SW 1271 (cell line): ENCODE results near the gene RHEB.

Source experiments
- DNase-seq, 2 experiments: peaks; one replicate each; lab custom pipeline; 2025; lab: John Stamatoyannopoulos, UW

The RHEB gene

DNA sequence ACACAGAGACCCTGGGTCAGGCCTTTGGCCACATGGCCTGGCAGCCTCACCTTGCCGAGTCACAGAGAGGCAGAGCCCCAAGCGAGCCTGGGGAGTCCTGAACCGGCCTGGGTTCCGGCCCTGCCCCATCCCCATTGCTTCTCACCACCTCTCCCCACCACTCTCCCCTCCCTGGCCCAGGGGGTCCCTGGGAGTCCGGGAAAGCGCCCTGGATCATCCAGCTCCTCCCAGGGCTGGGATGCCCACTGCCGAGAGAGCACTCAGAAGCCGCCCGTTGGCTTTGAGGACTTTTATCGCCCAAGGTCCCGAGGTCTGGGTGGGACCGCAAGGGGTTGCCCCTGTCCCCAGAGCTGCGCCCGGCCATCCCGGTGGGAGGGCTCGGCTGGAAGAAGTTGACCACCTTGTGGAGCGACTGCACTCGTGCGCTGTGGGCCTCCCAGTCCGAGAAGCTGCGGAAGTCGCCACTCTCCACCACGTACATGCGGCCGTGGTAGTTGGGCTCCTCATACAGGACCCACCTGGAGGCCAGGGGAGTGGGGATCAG lies 87.9 kb downstream of the RHEB start:
- DNase-seq = no peak

DNA sequence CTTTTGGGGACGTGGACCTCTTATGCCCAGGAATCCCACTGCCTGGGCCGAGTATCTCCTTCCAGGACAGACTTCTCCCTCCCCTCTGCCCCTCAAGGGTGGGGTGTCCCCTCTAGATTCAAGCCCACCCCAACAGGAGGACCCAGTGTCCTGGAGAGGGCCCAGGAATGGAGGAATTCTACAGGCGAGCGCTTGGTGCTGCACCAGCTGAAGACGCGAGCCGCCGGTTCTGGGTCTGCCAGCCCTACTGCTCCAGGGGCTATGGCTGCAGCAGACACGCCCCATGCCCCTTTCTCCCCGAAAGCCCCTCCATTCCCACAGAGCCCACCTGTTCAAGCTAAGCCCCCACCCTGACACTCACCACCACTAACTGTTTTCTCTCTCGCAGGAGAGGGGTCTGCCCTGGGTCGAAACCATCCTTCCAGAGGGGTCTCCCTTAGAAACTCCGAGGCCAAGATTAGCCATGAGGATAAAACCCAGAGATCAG lies 88.4 kb downstream of the RHEB start:
- no peak for DNase-seq

DNA sequence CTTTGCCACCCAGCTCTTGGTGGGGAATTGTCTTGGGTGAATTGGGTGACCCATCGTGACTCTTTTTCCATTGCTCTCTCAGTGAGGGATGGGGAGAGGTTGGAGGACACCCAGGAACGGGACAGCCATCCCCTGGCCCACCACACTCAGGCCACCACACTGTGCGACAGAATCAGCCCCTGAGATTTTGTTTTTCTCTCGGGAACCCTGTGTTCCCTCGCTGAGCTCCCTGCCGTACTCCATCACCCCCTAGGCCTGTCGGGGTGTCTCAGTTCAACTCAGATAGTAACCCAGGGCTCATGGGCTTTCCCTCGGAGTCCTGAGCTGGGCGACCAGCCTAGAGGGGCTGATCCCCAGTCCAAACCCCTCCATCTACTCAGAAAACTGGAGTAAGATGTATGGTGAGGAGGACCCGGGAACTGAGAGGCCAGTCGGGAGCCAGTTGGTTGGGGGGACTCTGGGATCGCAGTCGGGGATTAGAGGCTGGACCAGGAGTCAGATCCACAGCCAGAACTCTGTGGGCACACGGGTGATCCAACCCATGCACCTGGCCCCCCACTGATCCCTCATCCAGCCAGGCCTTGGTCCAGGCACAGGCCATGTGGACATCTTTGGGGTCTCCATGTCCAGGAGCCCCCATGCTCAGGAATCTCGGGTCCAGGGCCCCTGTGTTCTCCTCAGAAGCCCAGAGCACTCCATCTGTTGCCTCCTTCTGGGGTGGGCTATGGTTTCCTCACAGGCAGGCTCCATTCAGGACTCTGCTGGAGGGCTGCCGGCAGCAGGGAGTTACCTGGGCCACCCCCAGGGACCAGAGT lies 89.1 kb downstream of the RHEB start:
- no peak for DNase-seq

DNA sequence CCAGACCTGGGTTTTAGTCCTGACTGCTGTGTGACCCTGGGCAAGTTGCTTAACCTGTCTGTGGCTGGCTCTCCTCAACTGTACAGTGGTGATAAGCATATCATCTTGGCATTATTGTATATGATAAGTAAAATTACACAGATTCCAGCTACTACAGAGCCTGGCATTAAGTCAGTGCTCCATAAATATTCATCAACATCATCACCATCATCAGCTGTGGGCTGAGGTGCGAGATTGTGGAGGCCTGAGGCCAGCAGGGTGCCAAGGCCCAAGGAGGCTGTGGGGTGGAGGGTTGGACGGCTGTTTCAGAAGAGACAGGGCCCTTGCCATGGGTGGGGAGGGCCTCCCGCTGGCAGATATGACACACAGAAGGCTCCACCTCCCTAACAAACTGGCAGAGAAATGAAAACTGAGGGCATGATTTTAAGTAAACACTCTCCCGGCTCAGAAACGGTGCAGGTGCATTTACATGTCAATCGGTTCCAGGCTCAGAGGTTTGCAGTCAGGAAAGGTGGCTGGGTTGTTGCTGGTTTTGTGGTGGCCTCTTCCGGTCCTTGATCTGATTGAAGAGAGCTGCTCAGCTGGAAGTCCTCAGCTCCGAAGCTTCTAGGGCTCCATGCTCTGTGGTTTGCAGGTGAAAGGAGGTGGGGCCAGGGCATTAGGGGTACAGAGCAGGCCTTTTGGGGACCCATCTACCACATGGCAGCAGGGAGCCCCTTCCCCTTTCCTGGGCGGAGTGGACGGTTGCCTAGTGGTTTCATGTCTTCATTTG lies 89.9 kb downstream of the RHEB start:
- no peak for DNase-seq

DNA sequence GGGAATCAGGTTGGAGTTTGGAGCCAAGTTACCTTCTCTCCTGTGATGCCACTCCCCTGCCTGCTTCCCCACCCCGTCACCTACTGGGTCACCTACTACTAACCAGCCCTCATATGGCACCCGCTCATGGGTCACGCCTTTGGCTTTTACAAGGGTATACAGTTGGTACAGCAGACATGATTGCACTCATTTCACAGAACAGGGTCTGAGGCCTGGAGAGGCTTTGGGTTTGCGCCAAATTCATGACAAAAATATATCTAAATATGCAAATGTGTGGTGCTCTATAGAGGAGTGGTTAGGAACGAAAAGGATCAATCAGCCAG lies 90.5 kb downstream of the RHEB start:
- DNase-seq = no peak

DNA sequence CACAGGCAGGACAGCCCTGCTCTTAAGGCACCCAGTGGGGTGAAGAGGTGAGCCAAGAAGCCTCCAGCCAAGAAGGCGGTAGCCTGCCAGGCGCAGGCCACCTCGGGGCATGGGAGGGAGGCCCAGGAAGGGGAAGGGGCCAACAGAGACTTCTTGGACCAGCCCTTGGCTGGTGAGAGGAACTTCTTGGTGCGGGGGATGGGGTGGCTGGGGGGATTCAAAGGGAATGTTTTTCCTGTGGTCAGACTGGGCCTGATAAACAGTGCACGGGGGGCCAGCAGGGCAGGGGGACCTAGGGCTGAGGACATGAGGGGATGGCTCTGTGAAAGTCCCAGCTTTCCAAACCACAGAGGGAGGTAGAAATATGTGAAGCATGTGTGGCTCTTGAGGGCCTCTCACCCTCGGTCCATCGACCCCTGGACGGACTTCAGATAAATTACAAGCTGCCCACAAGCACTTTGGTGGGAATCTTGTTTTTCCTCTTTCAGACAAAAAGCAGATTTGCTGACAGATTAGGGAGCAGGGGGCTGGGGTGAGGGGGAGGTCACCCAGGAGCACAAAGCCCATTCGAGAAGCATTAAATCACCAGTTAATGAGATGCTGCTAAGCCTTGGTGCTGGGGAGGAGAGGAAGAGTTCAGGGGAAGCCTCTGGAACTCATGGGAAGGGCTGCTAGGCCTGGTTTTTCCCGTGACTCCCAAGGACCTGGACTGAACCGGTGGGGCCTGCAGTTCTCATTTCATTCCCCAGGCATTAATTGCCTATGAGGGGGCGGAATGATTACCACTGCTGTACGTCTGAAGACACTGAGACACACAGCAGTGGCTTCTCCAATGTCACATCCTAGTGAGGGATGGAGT lies 91.1 kb downstream of the RHEB start:
- no peak for DNase-seq

DNA sequence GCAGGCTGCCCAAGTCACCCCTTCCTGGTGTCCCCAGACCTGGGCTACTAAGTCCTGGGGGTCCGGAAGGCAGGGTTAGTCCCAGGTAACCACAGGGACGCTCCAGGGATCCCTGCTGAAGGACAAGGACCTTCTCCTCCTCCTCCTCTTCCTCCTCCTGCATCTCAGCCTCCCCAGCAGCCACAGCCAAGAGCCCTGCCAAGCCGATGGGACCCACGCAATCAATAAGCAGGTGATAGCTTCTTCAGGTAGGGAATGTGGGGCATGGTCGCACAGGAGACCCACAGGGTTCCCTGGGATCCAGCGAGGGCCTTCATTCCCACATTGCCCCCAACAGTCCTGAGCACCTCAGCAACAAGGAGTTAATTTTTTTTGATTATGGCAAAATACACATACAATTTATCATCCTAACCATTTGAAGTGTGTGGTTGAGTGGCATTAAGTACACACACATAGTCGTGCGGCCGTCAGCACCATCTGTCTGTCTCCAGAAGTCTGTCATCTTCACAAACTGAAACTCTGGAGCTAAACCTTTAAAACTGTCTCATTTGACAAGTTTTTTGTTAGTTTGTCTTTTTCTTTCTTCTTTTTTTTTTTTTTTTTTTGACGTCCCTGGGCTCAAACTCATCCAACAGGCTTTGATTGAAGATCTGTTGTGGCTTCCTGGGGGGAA lies 91.9 kb downstream of the RHEB start:
- no peak for DNase-seq

DNA sequence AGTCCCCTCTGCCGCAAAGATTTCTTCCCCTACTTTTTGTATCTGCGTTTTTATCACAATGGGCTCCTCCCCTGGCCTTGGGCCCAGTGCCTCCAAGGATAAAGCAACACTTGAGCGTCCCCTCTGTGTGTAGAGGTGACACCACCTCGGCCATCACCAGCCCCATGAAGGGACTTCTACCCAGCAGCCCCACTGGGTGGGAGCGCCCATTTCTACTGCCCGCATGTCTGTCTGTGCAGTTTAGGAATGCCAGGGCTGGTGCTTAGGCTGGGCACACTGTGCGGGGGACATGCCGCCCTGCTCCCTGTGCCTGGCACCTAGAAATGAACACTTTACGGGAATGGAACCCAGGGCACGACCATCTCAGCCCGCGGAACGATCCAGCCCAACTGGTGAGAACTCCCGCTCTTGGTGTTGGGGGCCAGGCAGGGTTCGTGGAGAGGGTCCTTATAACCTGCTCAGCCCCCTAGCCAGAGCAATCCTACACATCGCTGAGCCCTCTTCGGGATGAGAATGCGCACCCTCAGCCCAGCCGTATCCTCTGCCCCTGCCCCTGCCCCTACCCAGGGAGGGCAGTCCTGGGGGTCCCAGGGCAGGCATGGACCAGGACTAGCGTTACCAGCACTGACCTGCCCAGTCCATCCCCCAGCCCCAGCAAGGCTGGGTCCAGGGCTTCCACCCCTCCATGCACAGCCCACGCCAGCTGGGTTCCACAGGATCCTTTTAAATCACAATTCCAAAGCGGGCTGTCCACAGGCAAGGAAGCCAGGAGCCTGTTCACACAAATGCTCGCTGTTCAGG lies 92.6 kb downstream of the RHEB start:
- DNase-seq = no peak

DNA sequence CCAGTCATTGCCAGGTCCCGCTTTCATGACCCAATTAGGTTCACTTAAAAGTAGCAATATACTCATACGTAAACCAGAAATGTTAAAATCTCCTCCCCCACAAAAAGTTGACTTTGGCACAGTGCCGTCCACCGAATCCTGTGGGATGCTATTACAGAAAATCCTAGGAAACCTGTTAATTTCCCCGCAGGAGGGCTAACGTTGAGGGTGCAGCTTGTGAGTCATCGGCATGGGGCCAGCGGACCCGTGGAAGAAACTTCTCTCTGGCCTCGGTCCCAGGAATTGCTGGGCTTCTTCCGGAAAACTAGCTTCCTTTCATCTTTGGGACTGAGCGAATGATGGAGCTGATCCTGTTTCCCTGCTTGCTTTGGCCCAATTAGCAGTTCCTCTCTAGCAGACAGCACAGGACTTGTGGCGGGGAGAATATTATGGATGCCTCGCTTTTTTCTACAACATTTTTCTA lies 93.2 kb downstream of the RHEB start:
- DNase-seq = peak in 1 of 2 experiments; percentile 10

DNA sequence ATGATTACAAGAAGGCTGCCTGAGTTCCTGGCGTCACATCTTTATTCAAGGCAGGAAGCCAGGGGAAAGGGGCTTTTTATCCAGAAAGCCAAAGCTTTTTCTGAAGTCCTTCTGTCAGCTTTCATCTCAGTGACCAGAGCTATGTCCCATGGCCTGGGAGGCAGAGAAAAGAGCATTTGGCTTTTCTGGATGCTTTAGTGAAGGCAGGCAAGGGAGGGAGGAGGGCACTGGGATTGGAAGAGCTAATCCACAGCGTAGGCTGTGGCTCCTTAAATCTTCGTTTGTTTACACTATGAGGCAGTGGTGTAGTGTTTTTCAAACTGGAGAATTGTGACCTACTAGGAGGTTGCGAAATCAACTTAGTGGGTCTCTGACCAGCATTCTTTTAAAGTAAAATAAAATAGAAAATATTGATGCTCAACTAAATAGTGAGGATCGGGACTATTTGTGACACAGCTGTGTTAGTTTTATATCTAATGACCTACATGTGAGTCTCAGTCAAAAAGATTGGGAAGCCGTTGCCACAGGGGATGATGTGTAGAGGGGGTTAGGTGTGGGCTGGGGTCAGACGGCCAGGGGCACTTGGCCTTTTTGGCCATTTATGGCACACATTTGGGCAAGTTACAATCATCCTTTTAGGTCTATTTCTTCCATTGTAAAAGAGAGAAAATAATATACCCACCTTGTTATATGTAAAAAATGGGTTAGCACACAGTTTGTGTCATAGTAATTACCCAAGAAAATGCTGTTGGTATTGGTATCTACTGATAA lies 93.8 kb downstream of the RHEB start:
- no peak for DNase-seq

DNA sequence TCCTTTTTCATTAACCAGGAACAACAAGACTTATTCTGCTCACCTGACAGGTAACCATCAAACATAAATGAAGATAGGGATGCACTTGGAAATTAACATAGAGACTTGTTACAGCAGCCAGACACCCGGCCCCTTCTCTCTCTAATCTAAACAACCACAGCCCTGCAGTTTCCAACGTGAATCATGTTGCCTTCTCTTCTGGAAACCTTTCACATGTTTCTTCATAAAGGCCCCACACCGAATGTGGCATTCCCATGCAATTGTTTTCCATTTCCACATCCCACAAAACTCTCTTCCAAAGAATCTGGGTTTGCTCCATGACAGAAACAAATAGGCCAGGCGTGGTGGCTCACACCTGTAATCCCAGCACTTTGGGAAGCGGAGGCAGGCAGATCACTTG lies 94.9 kb downstream of the RHEB start:
- no peak for DNase-seq

DNA sequence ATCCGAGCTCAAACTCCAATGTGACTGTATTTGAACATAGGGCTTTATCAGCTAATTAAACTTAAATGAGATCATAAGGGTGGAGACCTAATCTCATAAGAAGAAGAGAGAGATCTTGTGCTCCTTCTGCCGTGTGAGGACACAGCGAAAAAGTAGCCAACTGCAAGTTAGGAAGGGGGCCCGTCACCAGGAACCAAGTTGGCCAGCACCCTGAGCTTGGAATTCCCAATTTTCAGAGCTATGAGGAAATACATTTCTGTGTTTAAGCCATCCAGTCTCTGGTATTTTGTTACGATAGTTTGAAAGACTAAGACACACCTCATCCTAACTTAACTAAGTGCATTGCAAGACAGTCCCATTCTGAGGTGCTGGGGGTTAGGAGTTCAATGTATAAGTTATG lies 95.8 kb downstream of the RHEB start:
- DNase-seq = no peak

DNA sequence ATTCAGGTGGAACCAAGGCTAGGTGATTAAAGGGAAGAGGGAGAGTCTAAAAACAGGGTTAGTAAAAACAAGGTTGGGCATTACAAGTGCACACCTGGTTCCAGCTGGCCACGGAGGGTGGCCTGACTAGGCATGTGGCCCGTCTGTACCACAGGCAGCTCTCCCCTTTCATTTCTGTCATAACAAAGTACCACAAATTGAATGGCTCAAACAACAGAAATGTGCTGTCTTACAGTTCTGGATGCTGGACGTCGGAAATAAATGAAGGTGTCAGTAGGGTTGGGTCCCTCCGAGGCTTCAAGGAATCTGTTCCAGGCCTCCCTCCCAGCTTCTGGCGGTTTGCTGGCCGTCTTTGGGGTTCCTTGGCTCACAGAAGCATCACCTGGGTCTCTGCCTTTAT lies 96.5 kb downstream of the RHEB start:
- no peak for DNase-seq

DNA sequence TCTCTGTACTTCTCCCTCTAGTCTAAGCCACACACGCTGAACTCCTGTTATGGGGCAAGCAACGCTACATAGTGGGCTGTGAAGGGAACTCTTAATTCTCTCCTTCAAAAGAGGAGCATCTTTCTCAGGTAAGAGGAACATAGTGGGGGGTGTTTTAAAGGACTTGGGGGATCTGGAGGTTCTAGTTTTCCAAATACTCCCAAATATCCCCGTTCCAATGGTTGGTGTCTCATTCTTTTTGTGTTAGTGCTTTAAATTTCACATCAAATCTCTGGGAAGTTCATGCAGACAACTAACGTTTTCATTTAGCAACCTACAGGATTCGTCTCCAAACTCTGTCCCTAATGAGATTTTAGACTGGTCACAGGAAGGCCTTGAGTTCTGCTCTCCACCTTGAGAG lies 97.5 kb downstream of the RHEB start:
- no peak for DNase-seq

DNA sequence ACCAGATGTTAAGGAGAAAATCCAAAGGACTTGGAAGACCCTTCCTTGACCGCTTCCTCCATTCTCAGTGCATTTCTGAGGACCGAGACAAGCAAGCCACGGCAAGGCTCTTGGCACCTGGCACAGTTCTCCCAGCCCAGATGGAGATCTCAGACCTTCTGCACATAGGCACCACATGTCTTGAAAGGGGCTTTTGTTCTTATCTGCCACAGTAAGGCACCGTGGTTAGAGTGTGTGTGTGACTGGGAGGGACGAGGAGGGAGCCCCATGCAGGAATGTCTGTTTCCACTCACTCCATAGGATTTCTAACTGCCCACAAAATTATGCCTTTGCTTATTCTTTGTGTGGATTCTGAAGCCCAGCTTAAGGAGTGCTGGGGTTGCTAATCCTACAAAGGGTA lies 99.6 kb downstream of the RHEB start:
- no peak for DNase-seq

DNA sequence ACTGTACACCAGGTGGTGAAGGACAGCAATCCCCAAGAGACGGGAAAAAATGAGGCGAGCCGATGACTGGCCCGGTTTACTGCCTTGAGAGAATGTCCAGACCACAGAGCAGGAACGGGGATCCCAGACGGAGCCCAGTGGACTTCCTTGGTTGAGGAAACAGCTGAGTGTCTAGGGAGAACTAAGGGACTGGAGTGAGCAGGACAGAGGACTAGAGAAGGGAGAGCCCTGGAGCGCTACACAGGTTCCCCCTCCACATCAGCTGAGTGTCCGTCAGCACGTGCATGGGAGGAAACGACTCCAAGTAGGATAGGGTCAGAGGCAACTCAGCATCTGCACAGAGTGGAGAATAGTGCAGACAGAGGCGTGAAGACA lies 102.8 kb downstream of the RHEB start:
- DNase-seq = no peak

DNA sequence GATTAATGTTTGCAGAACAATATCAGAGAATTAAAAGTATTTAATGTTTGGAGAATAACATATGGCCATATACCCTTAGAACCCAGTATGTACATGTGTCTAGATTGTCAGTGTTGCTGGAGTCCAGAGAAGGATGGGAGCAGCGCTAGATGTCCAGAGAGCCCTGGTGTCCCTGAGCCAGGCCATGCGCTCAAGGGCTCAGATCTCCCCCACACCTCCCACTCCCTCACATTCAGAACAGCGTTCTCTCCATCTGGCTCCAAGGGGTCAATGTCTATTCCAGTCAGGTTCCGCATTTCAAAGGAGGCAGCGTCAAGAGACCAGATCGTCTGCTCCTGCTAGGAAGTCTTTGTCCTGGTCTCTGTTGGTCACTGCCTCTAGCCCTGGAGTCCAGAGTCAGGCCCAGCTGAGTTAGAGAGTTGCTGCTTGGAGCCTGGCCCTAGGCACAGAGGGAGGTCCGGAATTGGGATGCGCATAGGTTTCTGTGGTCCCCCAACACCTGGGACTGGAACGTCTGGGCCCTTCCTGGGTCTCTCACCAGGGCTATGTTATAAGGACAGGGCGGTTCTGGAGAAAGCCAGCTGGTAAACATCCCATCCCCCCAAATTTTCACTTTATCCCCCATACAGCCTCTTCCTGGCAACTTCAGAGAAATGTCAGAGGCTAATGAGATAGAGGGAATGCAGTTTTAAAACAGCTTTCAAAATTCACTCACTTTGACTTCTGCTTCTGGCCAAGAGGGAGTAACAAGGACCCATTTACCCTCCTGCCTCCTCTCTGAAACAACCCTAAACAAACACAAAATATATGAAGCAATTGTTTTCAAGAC lies 103.4 kb downstream of the RHEB start:
- DNase-seq = no peak
